ENCODE data around the gene TRUB1.

GRCh38 chr10:114902151-114902550, 35.8 kb upstream of the TRUB1 start:
- TF ChIP-seq CTCF (conservative IDR thresholded peaks at IDR 0.05 in 1 of 2, IDR thresholded peaks at IDR 0.05 in 1 of 2; ENCODE audit: extremely low read depth in 1 of 2, insufficient read depth in 1 of 2, low read depth in 1 of 2, low read length in 2 of 2) (no peak), EZH2 (IDR thresholded peaks at IDR 0.05; ENCODE audit: borderline replicate concordance, low read length) (no peak)
